H9 (cell line): ENCODE results near the gene CSNK1G1. TPM values are rescaled to one million over a fixed set of nuclear protein-coding genes. Genes with fewer than 3 reads are reported as not detected.

ENCODE experiments used
- DNase-seq: peaks from one replicate; pipeline ENCODE4 v3.0.0-alpha.2; 2017
- H2AFZ ChIP-seq: one replicate; pipeline ENCODE4 v1.6.1; 2013; ENCODE audit warnings: mild to moderate bottlenecking, low read length, control low read depth, moderate library complexity
- H2AK5ac ChIP-seq: 2 replicates; pipeline ENCODE4 v1.6.1; 2013; ENCODE audit warnings: low read length, control low read depth, mixed read lengths; ENCODE audit not compliant: insufficient read length
- H2BK120ac ChIP-seq: one replicate; pipeline ENCODE4 v1.6.1; 2013; ENCODE audit warnings: low read depth, mild to moderate bottlenecking, low read length, control low read depth, inconsistent platforms; ENCODE audit not compliant: poor library complexity, severe bottlenecking
- H2BK12ac ChIP-seq: 2 replicates; pipeline ENCODE4 v1.6.1; 2013; ENCODE audit warnings: low read length, control low read depth, mixed read lengths, low read depth; ENCODE audit not compliant: insufficient read length
- H2BK15ac ChIP-seq: 2 replicates; pipeline ENCODE4 v1.6.1; 2013; ENCODE audit warnings: low read depth, low read length, control low read depth
- H2BK20ac ChIP-seq: one replicate; pipeline ENCODE4 v1.6.1; 2013; ENCODE audit warnings: low read depth, mild to moderate bottlenecking, low read length, control low read depth, inconsistent platforms; ENCODE audit not compliant: poor library complexity, severe bottlenecking
- H2BK5ac ChIP-seq: 2 replicates; pipeline ENCODE4 v1.6.1; 2013; ENCODE audit warnings: low read length, control low read depth, mixed read lengths; ENCODE audit not compliant: insufficient read length
- H3K14ac ChIP-seq: 2 replicates; pipeline ENCODE4 v1.6.1; 2013; ENCODE audit warnings: low read length, control low read depth; ENCODE audit not compliant: insufficient read depth
- H3K18ac ChIP-seq: 2 replicates; pipeline ENCODE4 v1.6.1; 2013; ENCODE audit warnings: low read depth, mild to moderate bottlenecking, mixed read lengths, low read length, control low read depth; ENCODE audit not compliant: insufficient read length
- H3K23ac ChIP-seq: 2 replicates; pipeline ENCODE4 v1.6.1; 2013; ENCODE audit warnings: low read length, control low read depth, mixed read lengths, low read depth; ENCODE audit not compliant: insufficient read length
- H3K23me2 ChIP-seq: 2 replicates; pipeline ENCODE4 v1.6.1; 2013; ENCODE audit warnings: low read depth, mild to moderate bottlenecking, mixed read lengths, low read length, control low read depth; ENCODE audit not compliant: insufficient read length, poor library complexity, severe bottlenecking
- H3K27ac ChIP-seq: 2 replicates; pipeline ENCODE4 v1.5.1; 2013; ENCODE audit warnings: low read length, control low read depth, mixed read lengths, low read depth; ENCODE audit not compliant: insufficient read length
- H3K27me3 ChIP-seq: 2 replicates; pipeline ENCODE4 v1.6.1; 2013; ENCODE audit warnings: low read length, control low read depth, inconsistent platforms; ENCODE audit not compliant: insufficient read depth
- H3K4ac ChIP-seq: 2 replicates; pipeline ENCODE4 v1.6.1; 2013; ENCODE audit warnings: low read depth, mild to moderate bottlenecking, control low read depth, inconsistent platforms, low read length, moderate library complexity
- H3K4me1 ChIP-seq: 2 replicates; pipeline ENCODE4 v1.6.1; 2013; ENCODE audit warnings: low read length, control low read depth, inconsistent platforms; ENCODE audit not compliant: insufficient read depth
- H3K4me2 ChIP-seq: 2 replicates; pipeline ENCODE4 v1.6.1; 2013; ENCODE audit warnings: low read length, control low read depth, mixed read lengths; ENCODE audit not compliant: insufficient read length, insufficient read depth
- H3K56ac ChIP-seq: 2 replicates; pipeline ENCODE4 v1.6.1; 2013; ENCODE audit warnings: low read depth, mild to moderate bottlenecking, mixed read lengths, low read length, control low read depth; ENCODE audit not compliant: insufficient read length
- H3K79me1 ChIP-seq: 2 replicates; pipeline ENCODE4 v1.6.1; 2013; ENCODE audit warnings: low read depth, mild to moderate bottlenecking, moderate library complexity, low read length, control low read depth, inconsistent platforms; ENCODE audit not compliant: insufficient read depth, poor library complexity, severe bottlenecking
- H3K79me2 ChIP-seq: 2 replicates; pipeline ENCODE4 v1.6.1; 2013; ENCODE audit warnings: low read length, control low read depth, inconsistent platforms; ENCODE audit not compliant: insufficient read depth
- H3K9ac ChIP-seq: 2 replicates; pipeline ENCODE4 v1.6.1; 2013; ENCODE audit warnings: low read length, control low read depth, mixed read lengths; ENCODE audit not compliant: insufficient read length; ENCODE audit errors: extremely low read depth
- H3K9me3 ChIP-seq: one replicate; pipeline ENCODE4 v1.6.1; 2013; ENCODE audit warnings: low read depth, low read length, inconsistent platforms; ENCODE audit not compliant: control insufficient read depth
- H3T11ph ChIP-seq: one replicate; pipeline ENCODE4 v1.6.1; 2013; ENCODE audit warnings: mild to moderate bottlenecking, low read length, control low read depth, inconsistent platforms
- H4K20me1 ChIP-seq: one replicate; pipeline ENCODE4 v1.6.1; 2013; ENCODE audit not compliant: control insufficient read depth, insufficient read length, insufficient read depth
- H4K5ac ChIP-seq: 2 replicates; pipeline ENCODE4 v1.6.1; 2013; ENCODE audit warnings: low read depth, mild to moderate bottlenecking, mixed read lengths, low read length, control low read depth; ENCODE audit not compliant: insufficient read length
- H4K8ac ChIP-seq: replicated peaks from 2 replicates; pipeline ENCODE4 v1.6.1; 2013; ENCODE audit warnings: low read length, control low read depth, mixed read lengths, low read depth; ENCODE audit not compliant: insufficient read length
- H4K91ac ChIP-seq: 2 replicates; pipeline ENCODE4 v1.6.1; 2013; ENCODE audit warnings: low read depth, mild to moderate bottlenecking, moderate library complexity, mixed read lengths, low read length, control low read depth; ENCODE audit not compliant: insufficient read length
- H3K27ac Mint-ChIP-seq, 3 experiments: 2 replicates in 2 of 3; 3 replicates in 1 of 3; pipeline ENCODE4 v1.8.0; 2020 to 2021; ENCODE audit warnings: mixed read lengths in 3 of 3, mild to moderate bottlenecking in 1 of 3, moderate library complexity in 1 of 3
- H3K27me3 Mint-ChIP-seq: 2 replicates; pipeline ENCODE4 v1.8.0; 2021; ENCODE audit warnings: low read depth, mild to moderate bottlenecking, moderate library complexity, mixed read lengths
- H3K36me3 Mint-ChIP-seq, 3 experiments: 2 replicates in 2 of 3; 3 replicates in 1 of 3; pipeline ENCODE4 v1.8.0; 2020 to 2021; ENCODE audit warnings: low read depth in 3 of 3, mixed read lengths in 3 of 3; ENCODE audit not compliant: insufficient read depth in 1 of 3
- H3K4me1 Mint-ChIP-seq, 2 experiments: 2 replicates each; pipeline ENCODE4 v1.8.0; 2020; ENCODE audit warnings: mixed read lengths in 2 of 2
- H3K4me3 Mint-ChIP-seq, 2 experiments: 2 replicates in 1 of 2; 3 replicates in 1 of 2; pipeline ENCODE4 v1.8.0; 2020 to 2021; ENCODE audit warnings: mild to moderate bottlenecking in 2 of 2, mixed read lengths in 2 of 2, moderate library complexity in 1 of 2
- H3K9me3 Mint-ChIP-seq, 2 experiments: 2 replicates in 1 of 2; 3 replicates in 1 of 2; pipeline ENCODE4 v1.8.0; 2020; ENCODE audit warnings: mild to moderate bottlenecking in 2 of 2, mixed read lengths in 2 of 2, moderate library complexity in 1 of 2
- WGBS: extraction: QIAGEN DNeasy Blood & Tissue Kit; methylation state at CpG from one replicate; pipeline ENCODE4 v1.1.7; 2013; ENCODE audit warnings: missing lambda C conversion rate, low lambda C conversion rate, mixed read lengths; ENCODE audit not compliant: insufficient read length; ENCODE audit errors: extremely low coverage; 5-methylcytosine and 5-hydroxymethylcytosine counted together
- total RNA-seq: library from RNA; stranded (reverse); gene quantifications from 2 replicates; pipeline ENCODE4 v1.2.1, GENCODE V29; 2021
- TF ChIP-seq, protein P1 (sequence below): fragments of 200-600 bp; sonication (generic); conservative IDR thresholded peaks from 3 replicates; pipeline ENCODE4 v1.8.0; 2021; ENCODE audit warnings: antibody characterized with exemption, mild to moderate bottlenecking

Gene CSNK1G1
- total RNA-seq, 1 experiment from 2014 or later: 17.1 TPM

DNA sequence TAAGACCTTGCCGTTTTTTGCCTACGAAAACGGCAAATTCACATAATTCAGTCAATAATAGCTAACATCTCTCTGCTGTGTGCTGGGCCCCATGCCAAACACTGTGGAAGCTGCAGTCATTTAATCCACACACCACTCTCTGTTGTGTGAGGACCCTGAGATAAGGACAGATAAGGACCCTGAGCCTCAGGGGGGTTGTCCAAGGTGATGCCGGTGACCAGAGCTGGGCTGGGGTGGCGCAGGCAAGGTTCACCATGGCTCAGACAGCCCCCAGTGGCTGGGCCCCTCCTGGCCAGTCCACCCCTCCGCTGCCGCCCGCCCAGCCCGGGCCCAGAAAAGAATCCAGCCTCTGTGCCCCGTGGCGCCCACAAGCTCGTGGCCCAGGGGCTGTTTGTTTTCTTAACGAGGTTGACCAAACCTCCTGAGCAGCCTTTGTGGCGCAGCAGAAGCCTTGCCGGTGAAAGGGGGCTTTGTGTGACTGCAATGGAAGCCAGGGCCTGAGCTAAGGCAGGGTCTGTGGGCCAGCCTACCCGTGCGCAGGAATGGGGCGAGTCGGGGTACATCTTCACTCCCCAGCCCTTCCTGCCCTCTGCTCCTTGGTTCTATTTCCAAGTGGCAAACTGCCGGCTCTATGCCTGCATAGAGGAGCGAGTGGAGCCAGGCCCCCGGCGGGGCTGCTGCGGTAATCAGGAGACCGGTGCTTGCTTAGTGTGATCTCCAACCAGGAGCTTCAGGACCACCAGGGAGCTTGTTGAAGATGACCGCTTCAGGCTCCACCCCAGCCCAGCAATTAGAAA is 208.9 kb downstream of the CSNK1G1 start:
- H3K18ac ChIP-seq: no peak overlapping the region
- H2BK15ac ChIP-seq: no peak overlapping the region
- no peak overlapping the region for H4K5ac ChIP-seq
- Mint-ChIP-seq H3K27me3 (peaks cover 11% of the 10 kb centered on the region), H3K36me3 (peaks cover 0 to 3% (median 0%) of the 10 kb centered on the region in 3 experiments; a peak in 4 of 7 replicates), H3K4me3 (no peak overlapping the region), H3K27ac (no peak overlapping the region), H3K9me3 (no peaks in the 10 kb centered on the region), H3K4me1 (peaks cover 5 to 8% of the 10 kb centered on the region in 2 experiments; a peak in 3 of 4 replicates)
- no peak overlapping the region for H3K9ac ChIP-seq
- H2BK5ac ChIP-seq: no peak overlapping the region
- peaks cover 3% of the 10 kb centered on the region for H3K23me2 ChIP-seq
- H2AK5ac ChIP-seq: no peak overlapping the region
- no peak overlapping the region for H3K4ac ChIP-seq
- TF ChIP-seq, protein P1, sequence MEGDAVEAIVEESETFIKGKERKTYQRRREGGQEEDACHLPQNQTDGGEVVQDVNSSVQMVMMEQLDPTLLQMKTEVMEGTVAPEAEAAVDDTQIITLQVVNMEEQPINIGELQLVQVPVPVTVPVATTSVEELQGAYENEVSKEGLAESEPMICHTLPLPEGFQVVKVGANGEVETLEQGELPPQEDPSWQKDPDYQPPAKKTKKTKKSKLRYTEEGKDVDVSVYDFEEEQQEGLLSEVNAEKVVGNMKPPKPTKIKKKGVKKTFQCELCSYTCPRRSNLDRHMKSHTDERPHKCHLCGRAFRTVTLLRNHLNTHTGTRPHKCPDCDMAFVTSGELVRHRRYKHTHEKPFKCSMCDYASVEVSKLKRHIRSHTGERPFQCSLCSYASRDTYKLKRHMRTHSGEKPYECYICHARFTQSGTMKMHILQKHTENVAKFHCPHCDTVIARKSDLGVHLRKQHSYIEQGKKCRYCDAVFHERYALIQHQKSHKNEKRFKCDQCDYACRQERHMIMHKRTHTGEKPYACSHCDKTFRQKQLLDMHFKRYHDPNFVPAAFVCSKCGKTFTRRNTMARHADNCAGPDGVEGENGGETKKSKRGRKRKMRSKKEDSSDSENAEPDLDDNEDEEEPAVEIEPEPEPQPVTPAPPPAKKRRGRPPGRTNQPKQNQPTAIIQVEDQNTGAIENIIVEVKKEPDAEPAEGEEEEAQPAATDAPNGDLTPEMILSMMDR: no peak
- no CpG with 5 or more reads among the region's 26 CpGs for WGBS
- H4K20me1 ChIP-seq: no peaks in the 10 kb centered on the region
- no peak overlapping the region for H4K8ac ChIP-seq
- no peak overlapping the region for H2BK120ac ChIP-seq
- H2BK20ac ChIP-seq: no peak overlapping the region
- H3K56ac ChIP-seq: no peak overlapping the region
- H2AFZ ChIP-seq: no peak overlapping the region
- no peak overlapping the region for H3K14ac ChIP-seq
- H3K27me3 ChIP-seq: no peaks in the 10 kb centered on the region
- no peak overlapping the region for H2BK12ac ChIP-seq
- H3K27ac ChIP-seq: no peak overlapping the region
- no peak overlapping the region for H3K23ac ChIP-seq
- H3K4me1 ChIP-seq: no peaks in the 10 kb centered on the region
- no peak overlapping the region for H3T11ph ChIP-seq
- H3K9me3 ChIP-seq: no peaks in the 10 kb centered on the region
- no peak overlapping the region for H4K91ac ChIP-seq
- H3K79me1 ChIP-seq: no peaks in the 10 kb centered on the region
- no peaks in the 10 kb centered on the region for H3K79me2 ChIP-seq
- no peak for DNase-seq
- no peak overlapping the region for H3K4me2 ChIP-seq
